NCI-H526 treated with DMSO at 0.1 percent for 48 hours (cell line): ENCODE results near the gene UBTD2.

Source experiments
- DNase-seq: peaks from one replicate; lab custom pipeline; 2025; lab: John Stamatoyannopoulos, UW

UBTD2 gene

DNA sequence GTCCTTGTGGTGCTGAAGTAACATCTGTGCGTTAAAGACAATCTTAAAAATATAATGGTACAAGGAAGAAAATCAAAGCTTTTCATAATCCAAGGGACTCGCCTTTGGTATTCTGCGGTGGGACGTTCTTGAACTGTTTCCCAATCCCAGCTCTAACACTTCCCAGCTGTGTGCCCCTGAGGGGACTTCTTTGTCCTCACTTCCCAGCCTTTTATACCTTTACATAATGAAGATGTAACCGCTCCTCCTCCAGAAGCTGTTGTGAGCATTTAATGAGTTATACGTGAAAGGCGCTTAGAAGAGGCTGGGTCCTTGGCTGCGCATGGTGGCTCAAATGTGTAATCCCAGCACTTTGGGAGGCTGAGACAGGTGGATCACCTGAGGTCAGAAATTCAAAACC, 112.4 kb downstream of the UBTD2 start:
- no peak for DNase-seq

DNA sequence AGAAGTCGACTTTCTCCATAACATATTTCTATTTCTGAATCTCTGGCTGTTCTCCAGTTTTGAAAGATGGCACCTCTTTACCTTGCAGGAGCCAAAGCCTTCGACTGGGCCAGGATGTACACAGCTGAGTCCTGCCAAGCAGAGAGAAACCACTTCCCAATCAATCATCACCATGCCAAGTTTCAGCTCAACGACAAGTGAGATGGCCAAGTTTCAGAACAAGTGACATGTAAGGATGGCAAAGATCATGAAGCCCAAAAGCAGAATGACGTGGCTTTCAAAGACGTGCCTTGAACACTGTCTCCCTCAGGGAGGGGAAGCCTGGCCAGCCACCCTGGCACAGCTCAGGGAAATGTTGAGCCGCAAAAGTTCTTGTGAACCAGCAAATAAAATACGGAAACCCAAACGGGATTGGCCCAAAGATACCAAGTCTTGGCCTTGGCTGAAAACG, 113.3 kb downstream of the UBTD2 start:
- DNase-seq: no peak

DNA sequence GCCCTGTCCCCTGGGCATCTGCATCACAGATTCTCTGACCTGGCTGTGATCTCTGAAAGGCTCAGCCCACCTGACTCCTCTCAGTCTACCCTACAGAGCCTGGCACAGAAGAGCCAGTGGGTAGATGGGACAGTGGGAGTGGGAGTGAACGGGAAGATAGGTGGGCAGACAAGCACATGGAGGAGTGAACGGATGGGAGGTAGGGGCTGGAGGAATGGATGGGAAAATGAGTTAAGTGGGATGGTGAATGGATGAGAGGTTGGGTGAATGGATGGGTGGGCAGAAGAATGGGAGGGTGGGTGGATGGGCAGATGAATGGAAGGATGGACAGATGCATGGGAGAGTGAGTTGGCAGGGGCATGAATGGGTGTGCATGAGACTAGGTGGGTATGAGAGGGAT, 114.3 kb downstream of the UBTD2 start:
- DNase-seq: no peak

DNA sequence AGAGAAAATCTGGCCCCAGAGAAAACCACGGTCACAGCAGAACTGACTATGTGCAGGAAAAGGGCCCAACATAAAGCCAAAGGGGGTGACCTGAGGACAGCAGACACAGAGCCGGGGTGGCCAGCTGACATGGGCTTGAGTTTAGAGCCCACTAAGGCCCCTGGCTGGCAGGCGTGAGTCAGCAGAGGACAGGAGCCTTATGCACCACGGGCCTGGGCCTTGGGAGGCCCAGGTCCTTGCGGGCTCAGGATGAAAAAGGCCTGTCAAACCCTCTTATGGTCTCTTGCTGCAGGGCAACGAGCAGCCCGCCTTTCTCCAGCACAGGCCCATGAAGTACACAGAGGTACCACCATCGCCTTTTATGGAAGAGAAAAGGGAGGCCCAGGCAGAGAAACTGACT, 115.3 kb downstream of the UBTD2 start:
- DNase-seq: no peak

DNA sequence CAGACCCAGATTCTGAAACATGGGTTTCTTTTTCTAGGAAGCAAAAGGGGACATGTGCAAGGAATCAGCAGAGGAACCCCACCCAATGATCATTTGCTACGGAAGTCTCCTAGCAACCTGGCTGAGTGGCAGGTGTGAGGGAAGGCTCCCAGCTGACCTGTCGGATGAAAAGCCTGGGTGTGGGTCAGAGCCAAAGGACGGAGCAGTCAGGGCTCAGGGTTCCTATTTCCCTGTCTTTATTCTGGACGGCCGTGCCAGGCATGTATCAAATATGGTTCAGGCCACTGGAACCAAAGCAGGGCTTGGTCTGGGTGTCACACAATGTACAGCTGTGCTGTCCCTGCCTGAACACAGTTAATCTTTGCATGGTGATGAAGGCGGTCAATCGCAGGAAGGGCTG, 115.7 kb downstream of the UBTD2 start:
- DNase-seq: no peak

GRCh38 chr5:172166030-172166826, 117.3 kb downstream of the UBTD2 start:
- no peak for DNase-seq

GRCh38 chr5:172165465-172165864, 118.1 kb downstream of the UBTD2 start:
- no peak for DNase-seq

GRCh38 chr5:172164769-172165212, 118.8 kb downstream of the UBTD2 start:
- no peak for DNase-seq

DNA sequence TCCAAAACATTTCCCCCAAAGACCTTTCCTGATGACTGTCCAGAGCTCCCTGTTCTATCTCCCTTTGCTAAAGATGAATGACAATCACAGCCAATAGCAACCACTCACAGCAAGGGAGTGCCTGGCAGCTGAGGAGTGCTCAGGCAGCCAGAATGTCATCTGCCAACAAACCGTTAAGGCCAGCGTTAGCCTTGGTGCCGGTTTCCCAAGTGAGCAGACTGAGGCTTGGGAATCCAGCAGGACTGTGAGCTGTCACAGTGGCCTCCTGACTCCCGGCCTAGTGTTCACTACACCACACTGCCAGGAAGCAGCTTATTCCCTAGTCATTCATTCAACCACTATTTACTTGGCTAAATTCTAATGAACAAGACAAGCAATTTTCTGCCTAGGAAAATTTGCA, 120.2 kb downstream of the UBTD2 start:
- no peak for DNase-seq

DNA sequence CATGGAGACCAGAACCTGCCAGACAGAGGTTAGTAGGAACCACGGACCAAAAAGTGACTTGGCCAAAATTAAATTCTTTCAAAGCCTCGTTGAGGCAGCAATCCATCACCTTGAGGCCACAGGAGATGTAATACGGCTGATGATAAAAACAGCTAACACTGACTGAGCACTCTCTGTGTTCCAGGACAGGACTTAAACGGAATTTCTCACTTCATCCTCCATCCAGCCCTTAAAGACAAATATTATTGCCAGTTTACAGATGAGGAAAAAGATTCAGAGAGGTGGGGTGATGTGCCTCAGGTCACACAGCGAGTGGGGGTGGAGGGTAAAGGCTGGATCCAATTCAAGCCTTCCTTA, 120.6 kb downstream of the UBTD2 start:
- no peak for DNase-seq

DNA sequence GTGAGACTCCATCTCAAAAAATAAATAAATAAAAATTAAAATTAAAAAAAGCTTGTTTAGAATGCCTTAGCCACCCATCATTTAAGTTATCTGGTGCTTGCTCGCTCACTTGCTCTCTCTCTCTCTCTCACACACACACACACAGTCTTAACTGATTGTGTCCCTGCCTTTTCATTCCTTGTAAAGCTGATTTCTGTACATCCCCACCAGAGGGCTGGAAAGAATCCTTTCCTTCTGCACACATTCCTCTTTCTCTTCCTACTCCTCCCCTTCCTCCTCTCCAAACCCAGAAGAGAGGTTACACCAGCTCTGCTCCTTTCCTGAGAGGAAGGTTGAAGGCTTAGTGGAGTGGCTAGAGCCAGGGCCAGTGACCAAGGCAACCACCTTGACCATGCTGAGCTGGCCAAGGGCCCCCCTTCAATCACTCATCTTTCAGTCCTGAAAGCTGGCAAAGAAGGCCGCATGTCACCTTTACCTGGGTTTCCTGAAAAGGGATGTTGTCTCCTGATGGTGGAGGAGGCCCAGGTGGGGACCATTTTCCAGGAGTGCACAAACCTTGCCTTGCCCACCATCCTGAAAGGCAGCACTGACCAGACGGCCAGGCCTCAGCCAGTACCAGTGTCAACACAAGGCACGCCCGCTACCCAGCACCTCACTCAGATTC, 121.1 kb downstream of the UBTD2 start:
- DNase-seq: no peak

DNA sequence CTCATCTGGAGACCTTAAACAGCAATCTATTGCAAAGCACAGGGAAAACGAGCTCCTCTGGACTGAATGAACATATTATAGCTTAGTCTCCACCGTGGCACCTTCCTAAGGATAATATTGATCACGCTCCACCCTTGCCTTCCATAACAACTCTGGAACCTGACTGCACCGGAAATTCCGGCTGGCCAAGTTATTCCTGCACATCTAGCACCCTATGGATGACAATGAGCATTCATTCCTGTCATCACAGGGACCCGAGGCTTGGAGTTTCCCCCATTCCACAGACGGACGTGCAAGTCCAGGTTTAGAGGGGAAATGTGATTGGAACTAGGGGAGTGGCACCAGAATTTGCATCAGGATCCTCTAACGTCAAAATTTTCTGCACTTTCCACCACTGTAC, 123.1 kb downstream of the UBTD2 start:
- DNase-seq: no peak
